OCI-LY7 (cell line): ENCODE results near the gene TBCCD1. TPM values are rescaled to one million over a fixed set of nuclear protein-coding genes. Genes with fewer than 3 reads are reported as not detected.

Source experiments
- BruUV-seq: library from RNA; stranded (reverse); fragments of 400-500 nt; replicated peaks from 2 replicates; lab custom pipeline; 2021; lab: Mats Ljungman, UMichigan
- CTCF ChIA-PET: fragments of 300-600 bp; sonication (Branson Sonifier 250); formaldehyde crosslinking; loops from one replicate; lab custom pipeline; 2022; ENCODE audit warnings: antibody characterized with exemption; ENCODE audit not compliant: unreplicated experiment; lab: Charles Lee
- POLR2A ChIA-PET: fragments of 300-600 bp; sonication (Branson Sonifier 250); formaldehyde crosslinking; loops from one replicate; lab custom pipeline; 2022; ENCODE audit warnings: antibody characterized with exemption; lab: Charles Lee
- DNase-seq: peaks from one replicate; pipeline ENCODE4 v3.0.0-alpha.2; 2015; ENCODE audit warnings: low spot score
- H2AFZ ChIP-seq: fragments of 200-600 bp; sonication (generic), shearing (Covaris generic); 2 replicates; pipeline ENCODE4 v1.6.1; 2014; ENCODE audit warnings: mild to moderate bottlenecking, antibody characterized with exemption, low read length, moderate library complexity
- H3K27ac ChIP-seq: fragments of 200-600 bp; sonication (generic); 2 replicates; pipeline ENCODE4 v1.5.1; 2014; ENCODE audit warnings: mixed run types, low read depth, mild to moderate bottlenecking, moderate library complexity, low read length, inconsistent platforms; ENCODE audit not compliant: poor library complexity, severe bottlenecking
- H3K36me3 ChIP-seq: fragments of 200-600 bp; sonication (generic); 2 replicates; pipeline ENCODE4 v1.6.1; 2014; ENCODE audit warnings: mild to moderate bottlenecking, antibody characterized with exemption, low read length, moderate library complexity, mixed read lengths; ENCODE audit not compliant: insufficient read depth
- H3K4me1 ChIP-seq: fragments of 200-600 bp; sonication (generic); 2 replicates; pipeline ENCODE4 v1.5.1; 2014; ENCODE audit warnings: mild to moderate bottlenecking, low read length; ENCODE audit not compliant: insufficient read depth, poor library complexity, severe bottlenecking
- H3K4me2 ChIP-seq: fragments of 200-600 bp; sonication (generic); 2 replicates; pipeline ENCODE4 v1.6.1; 2014; ENCODE audit warnings: mild to moderate bottlenecking, low read length
- H3K4me3 ChIP-seq: fragments of 200-600 bp; sonication (generic); 2 replicates; pipeline ENCODE4 v1.5.1; 2014; ENCODE audit warnings: mild to moderate bottlenecking, low read depth, low read length; ENCODE audit not compliant: poor library complexity, severe bottlenecking
- H3K79me2 ChIP-seq: fragments of 200-600 bp; sonication (generic); 2 replicates; pipeline ENCODE4 v1.6.1; 2016; ENCODE audit warnings: low read depth, mild to moderate bottlenecking, low read length, moderate library complexity, mixed read lengths; ENCODE audit not compliant: insufficient read depth
- H3K9me2 ChIP-seq: fragments of 200-600 bp; sonication (generic); 2 replicates; pipeline ENCODE4 v1.6.1; 2016; ENCODE audit warnings: mild to moderate bottlenecking, low read length, mixed read lengths; ENCODE audit not compliant: insufficient read depth
- H3K9me3 ChIP-seq: fragments of 200-600 bp; sonication (generic); 2 replicates; pipeline ENCODE4 v1.6.1; 2014; ENCODE audit warnings: mild to moderate bottlenecking, mixed run types, low read length, mixed read lengths
- H4K20me1 ChIP-seq: fragments of 200-600 bp; sonication (generic); 2 replicates; pipeline ENCODE4 v1.6.1; 2014; ENCODE audit warnings: mild to moderate bottlenecking, antibody characterized with exemption, low read length, moderate library complexity, mixed read lengths; ENCODE audit not compliant: insufficient read depth
- CTCF ChIP-seq: fragments of 200-600 bp; sonication (generic); conservative IDR thresholded peaks from 2 replicates; pipeline ENCODE4 v1.5.1; 2014; ENCODE audit warnings: mild to moderate bottlenecking, antibody characterized with exemption, low read length, moderate library complexity, mixed read lengths
- EZH2phosphoT487 ChIP-seq: fragments of 200-600 bp; sonication (generic); IDR thresholded peaks from 2 replicates; pipeline ENCODE4 v1.6.1; 2018; ENCODE audit warnings: low read depth, borderline replicate concordance, mild to moderate bottlenecking, mixed run types, antibody characterized with exemption, low read length, moderate library complexity, mixed read lengths
- intact Hi-C: fragments of 100-400 bp; cut with micrococcal nuclease; formaldehyde crosslinking; loops from one replicate; pipeline ENCODE4 v1.10.0; 2022; ENCODE audit not compliant: unreplicated experiment
- total RNA-seq, 2 experiments: library from RNA; depleted of rRNA in 1 of 2; stranded (reverse); fragments of >200 nt in 1 of 2; shearing (Covaris generic) in 1 of 2; gene quantifications; 2 replicates each; pipeline ENCODE4 v1.2.3, GENCODE V29; 2014 to 2022

Gene TBCCD1
- total RNA-seq, 2 experiments from 2014 or later = 21.9 to 27.0 TPM

- no peak overlapping the region for H2AFZ ChIP-seq
- peaks cover 29% of the 10 kb centered on the region for H3K4me1 ChIP-seq
- H3K4me2 ChIP-seq = no peak overlapping the region
- peak; percentile 21 for DNase-seq
- ChIA-PET CTCF (no interaction called here), POLR2A (no interaction called here)
- H3K9me3 ChIP-seq = no peaks in the 10 kb centered on the region
- H3K9me2 ChIP-seq = no peaks in the 10 kb centered on the region
- H3K4me3 ChIP-seq = no peak overlapping the region
- no peak overlapping the region for H3K27ac ChIP-seq
- H3K36me3 ChIP-seq = no peaks in the 10 kb centered on the region
- no peaks in the 10 kb centered on the region for H4K20me1 ChIP-seq
- TF ChIP-seq CTCF = no peak
- TF ChIP-seq EZH2phosphoT487 = no peak
- BruUV-seq = no TSS peak
- intact Hi-C loops = no loop called here
- no peaks in the 10 kb centered on the region for H3K79me2 ChIP-seq
Observed at GRCh38 chr3:186515125-186515524, 52.0 kb downstream of the TBCCD1 start.

- peaks cover 22% of the 10 kb centered on the region for H3K4me1 ChIP-seq
- intact Hi-C loops = no loop called here
Observed at GRCh38 chr3:186514296-186515002, 52.7 kb downstream of the TBCCD1 start.

More at GRCh38 chr3:186514296-186515002, 52.7 kb downstream of the TBCCD1 start:
- H3K9me2 ChIP-seq = no peaks in the 10 kb centered on the region
- no peak for DNase-seq
- H3K4me2 ChIP-seq = no peak overlapping the region
- BruUV-seq = no TSS peak
- TF ChIP-seq CTCF (peak; percentile 65), EZH2phosphoT487 (no peak)
- H3K27ac ChIP-seq = no peak overlapping the region
- POLR2A ChIA-PET = interaction anchor here (1.0 kb wide), 1 partner anchor 178 kb away, joined by 3 read pairs; no protein-coding TSS in a partner anchor
- no peak overlapping the region for H2AFZ ChIP-seq
- H4K20me1 ChIP-seq = no peaks in the 10 kb centered on the region
- no peaks in the 10 kb centered on the region for H3K36me3 ChIP-seq
- H3K4me3 ChIP-seq = no peak overlapping the region
- H3K79me2 ChIP-seq = no peaks in the 10 kb centered on the region
- H3K9me3 ChIP-seq = no peaks in the 10 kb centered on the region
- CTCF ChIA-PET = no interaction called here
